ENCODE measurements around the gene ANKFN1.

Gene ANKFN1

DNA sequence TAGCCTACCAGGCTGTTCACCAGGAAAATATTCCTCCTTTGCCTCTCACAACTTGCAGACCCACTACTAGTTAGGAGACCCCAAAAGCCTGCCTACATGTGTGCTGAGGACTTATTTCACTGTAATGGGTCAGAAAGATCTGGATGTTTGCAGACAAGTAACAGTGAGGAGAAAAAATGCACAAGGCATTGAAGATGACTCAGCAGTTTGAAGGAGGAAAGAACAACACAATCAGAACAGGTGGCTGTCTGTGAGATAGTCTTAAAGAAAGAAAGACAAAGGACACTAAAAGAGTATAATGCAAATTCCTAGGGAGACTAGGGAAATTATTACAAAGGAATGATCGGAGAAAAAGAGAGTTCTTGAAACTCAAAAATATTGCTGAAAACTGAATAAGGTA, 69.0 kb downstream of the ANKFN1 start:
- Histone ChIP-seq H3K4me3 (ENCODE audit: low read depth in 1 of 2, low read length in 2 of 2) (no peak overlapping the region), H3K36me3 (ENCODE audit: control insufficient read depth in 1 of 2, insufficient read depth in 2 of 2, low read length in 2 of 2) (no peaks in the 10 kb centered on the region), H3K27me3 (ENCODE audit: control insufficient read depth in 1 of 2, insufficient read depth in 2 of 2, low read length in 2 of 2) (no peaks in the 10 kb centered on the region), H3K27ac (ENCODE audit: low read depth, low read length) (no peak overlapping the region), H3K4me1 (ENCODE audit: control insufficient read depth in 1 of 2, insufficient read depth in 2 of 2, low read length in 2 of 2) (no peaks in the 10 kb centered on the region), H3K9me3 (ENCODE audit: control insufficient read depth in 1 of 2, low read length in 2 of 2) (no peaks in the 10 kb centered on the region), H3K9ac (ENCODE audit: low read depth in 1 of 2, low read length in 2 of 2) (no peak overlapping the region)

DNA sequence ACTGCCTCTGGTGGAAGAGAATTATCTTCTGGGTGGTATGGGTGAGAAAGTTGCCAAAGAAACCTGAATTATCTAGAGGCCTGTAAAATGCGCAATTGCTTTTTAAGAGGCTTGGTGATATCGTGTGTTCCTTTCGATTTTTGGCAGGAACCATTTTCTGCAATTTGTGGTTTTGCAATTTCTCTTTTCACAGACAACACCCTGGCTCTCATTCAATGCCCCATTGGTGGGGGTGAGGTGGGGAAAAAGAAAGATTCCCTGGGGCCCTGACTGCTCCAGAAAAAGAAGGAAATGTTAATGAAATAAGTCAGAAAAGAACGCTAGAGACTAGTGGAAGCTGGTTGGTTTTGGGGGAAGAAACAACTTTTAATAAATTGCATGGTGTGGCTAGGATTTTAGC, 77.4 kb downstream of the ANKFN1 start:
- Histone ChIP-seq H3K27ac (ENCODE audit: low read depth, low read length) (no peak overlapping the region), H3K27me3 (ENCODE audit: control insufficient read depth in 1 of 2, insufficient read depth in 2 of 2, low read length in 2 of 2) (no peaks in the 10 kb centered on the region)

DNA sequence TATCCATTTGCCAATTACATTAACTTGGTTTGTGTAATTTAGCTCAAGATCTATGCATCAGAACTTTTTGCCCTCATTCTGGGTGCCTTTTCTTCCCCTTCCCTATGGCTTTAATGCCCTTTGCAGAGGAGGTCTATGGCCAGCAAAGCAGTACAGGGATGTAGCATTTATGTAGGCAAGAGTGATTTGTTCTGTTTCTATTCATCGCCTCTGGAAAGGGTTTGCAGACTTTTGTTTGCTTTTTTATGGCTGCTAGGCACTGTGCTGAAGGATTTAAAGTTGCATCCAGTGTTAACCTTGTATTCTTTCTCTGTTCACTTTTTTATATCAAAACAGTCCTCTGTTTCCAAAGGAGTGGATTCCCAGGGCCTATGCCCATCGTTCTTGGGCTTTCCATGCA, 78.0 kb downstream of the ANKFN1 start:
- H3K9me3 ChIP-seq (ENCODE audit: control insufficient read depth in 1 of 2, low read length in 2 of 2): no peaks in the 10 kb centered on the region
- no peaks in the 10 kb centered on the region for H3K4me1 ChIP-seq (ENCODE audit: control insufficient read depth in 1 of 2, insufficient read depth in 2 of 2, low read length in 2 of 2)
- H3K27ac ChIP-seq (ENCODE audit: low read depth, low read length): no peak overlapping the region
- no peaks in the 10 kb centered on the region for H3K36me3 ChIP-seq (ENCODE audit: control insufficient read depth in 1 of 2, insufficient read depth in 2 of 2, low read length in 2 of 2)
- no peaks in the 10 kb centered on the region for H3K27me3 ChIP-seq (ENCODE audit: control insufficient read depth in 1 of 2, insufficient read depth in 2 of 2, low read length in 2 of 2)
- H3K9ac ChIP-seq (ENCODE audit: low read depth in 1 of 2, low read length in 2 of 2): no peak overlapping the region
- no peak overlapping the region for H3K4me3 ChIP-seq (ENCODE audit: low read depth in 1 of 2, low read length in 2 of 2)

More for the DNA sequence above, 77.4 kb downstream of the ANKFN1 start:
- Histone ChIP-seq H3K4me1 (ENCODE audit: control insufficient read depth in 1 of 2, insufficient read depth in 2 of 2, low read length in 2 of 2) (no peaks in the 10 kb centered on the region), H3K9ac (ENCODE audit: low read depth in 1 of 2, low read length in 2 of 2) (no peak overlapping the region), H3K36me3 (ENCODE audit: control insufficient read depth in 1 of 2, insufficient read depth in 2 of 2, low read length in 2 of 2) (no peaks in the 10 kb centered on the region), H3K9me3 (ENCODE audit: control insufficient read depth in 1 of 2, low read length in 2 of 2) (no peaks in the 10 kb centered on the region), H3K4me3 (ENCODE audit: low read depth in 1 of 2, low read length in 2 of 2) (no peak overlapping the region)

DNA sequence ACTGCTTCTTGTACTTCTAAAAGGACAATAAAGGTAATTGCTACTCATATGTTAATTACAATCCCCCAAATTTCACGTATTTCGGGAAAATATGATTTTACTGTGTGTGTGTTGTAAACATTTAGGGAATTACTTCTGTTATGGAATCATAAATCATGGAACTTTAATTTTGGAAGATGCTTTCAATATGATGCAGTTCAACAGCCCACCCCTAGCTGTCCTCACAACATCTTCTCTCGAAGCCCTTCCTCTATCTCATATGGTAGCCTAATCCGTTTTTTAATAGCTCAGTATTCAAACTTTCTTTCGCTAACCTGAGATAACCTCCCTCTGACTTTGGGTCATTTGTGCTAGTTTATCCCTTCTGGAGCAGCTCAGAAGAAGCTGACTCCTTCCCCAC, 78.4 kb downstream of the ANKFN1 start:
- Histone ChIP-seq H3K36me3 (ENCODE audit: control insufficient read depth in 1 of 2, insufficient read depth in 2 of 2, low read length in 2 of 2) (no peaks in the 10 kb centered on the region), H3K27me3 (ENCODE audit: control insufficient read depth in 1 of 2, insufficient read depth in 2 of 2, low read length in 2 of 2) (no peaks in the 10 kb centered on the region), H3K4me3 (ENCODE audit: low read depth in 1 of 2, low read length in 2 of 2) (no peak overlapping the region), H3K9me3 (ENCODE audit: control insufficient read depth in 1 of 2, low read length in 2 of 2) (no peaks in the 10 kb centered on the region), H3K27ac (ENCODE audit: low read depth, low read length) (no peak overlapping the region), H3K4me1 (ENCODE audit: control insufficient read depth in 1 of 2, insufficient read depth in 2 of 2, low read length in 2 of 2) (no peaks in the 10 kb centered on the region), H3K9ac (ENCODE audit: low read depth in 1 of 2, low read length in 2 of 2) (no peak overlapping the region)

DNA sequence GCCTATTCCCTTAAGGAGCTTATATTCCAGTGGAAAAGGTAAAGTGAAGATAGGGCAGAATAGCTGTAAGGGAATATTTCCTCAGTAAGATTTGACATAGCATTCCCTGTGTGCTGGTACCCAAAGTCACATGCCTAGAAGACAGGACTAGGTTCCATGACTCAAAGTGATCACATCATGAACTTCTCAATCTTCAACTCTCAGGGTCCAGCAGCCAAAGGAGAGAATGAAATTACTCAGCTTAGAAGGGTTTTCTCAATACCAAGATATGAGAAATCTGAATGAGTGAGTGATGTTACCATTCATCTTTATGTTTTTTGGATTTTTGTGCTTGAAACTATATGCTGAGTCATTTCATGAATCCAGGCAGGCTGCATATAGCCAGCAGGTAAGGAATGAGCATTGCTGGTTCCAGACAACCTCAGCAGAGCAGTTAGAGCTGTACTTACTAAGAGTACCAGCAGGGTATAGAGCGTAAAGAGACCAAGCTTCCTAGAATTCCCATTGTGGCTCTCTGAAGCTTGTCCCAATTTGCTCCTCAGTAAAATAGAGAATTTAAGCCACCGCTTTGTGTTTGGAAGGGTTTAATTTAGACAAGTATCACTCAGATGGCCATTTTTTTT, 91.1 kb downstream of the ANKFN1 start:
- no peaks in the 10 kb centered on the region for H3K9me3 ChIP-seq (ENCODE audit: control insufficient read depth in 1 of 2, low read length in 2 of 2)
- H3K9ac ChIP-seq (ENCODE audit: low read depth in 1 of 2, low read length in 2 of 2): no peak overlapping the region
- no peaks in the 10 kb centered on the region for H3K27me3 ChIP-seq (ENCODE audit: control insufficient read depth in 1 of 2, insufficient read depth in 2 of 2, low read length in 2 of 2)
- H3K4me1 ChIP-seq (ENCODE audit: control insufficient read depth in 1 of 2, insufficient read depth in 2 of 2, low read length in 2 of 2): no peaks in the 10 kb centered on the region
- no peak overlapping the region for H3K4me3 ChIP-seq (ENCODE audit: low read depth in 1 of 2, low read length in 2 of 2)
- no peak overlapping the region for H3K27ac ChIP-seq (ENCODE audit: low read depth, low read length)
- no peaks in the 10 kb centered on the region for H3K36me3 ChIP-seq (ENCODE audit: control insufficient read depth in 1 of 2, insufficient read depth in 2 of 2, low read length in 2 of 2)

DNA sequence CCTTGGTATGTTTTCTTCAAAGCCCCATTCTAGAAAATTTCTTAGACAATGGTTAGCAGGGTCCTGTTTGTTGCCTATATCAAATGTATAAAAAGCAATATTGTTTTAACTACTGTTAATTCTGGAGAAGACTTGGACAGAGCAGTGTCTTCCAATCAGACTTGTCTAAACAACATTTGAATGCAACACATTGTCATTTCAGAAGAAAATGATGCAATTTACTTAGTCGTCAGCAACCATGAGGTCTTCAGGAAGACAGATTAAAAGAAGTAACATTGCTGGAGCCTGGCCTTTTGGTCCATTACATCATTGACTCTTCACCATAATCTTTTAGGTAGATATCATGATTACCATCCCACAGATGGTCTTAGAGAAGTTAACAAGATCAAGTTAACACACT, 94.5 kb downstream of the ANKFN1 start:
- Histone ChIP-seq H3K9me3 (ENCODE audit: control insufficient read depth in 1 of 2, low read length in 2 of 2) (no peaks in the 10 kb centered on the region), H3K9ac (ENCODE audit: low read depth in 1 of 2, low read length in 2 of 2) (no peak overlapping the region), H3K4me3 (ENCODE audit: low read depth in 1 of 2, low read length in 2 of 2) (no peak overlapping the region), H3K27me3 (ENCODE audit: control insufficient read depth in 1 of 2, insufficient read depth in 2 of 2, low read length in 2 of 2) (no peaks in the 10 kb centered on the region), H3K4me1 (ENCODE audit: control insufficient read depth in 1 of 2, insufficient read depth in 2 of 2, low read length in 2 of 2) (no peaks in the 10 kb centered on the region), H3K36me3 (ENCODE audit: control insufficient read depth in 1 of 2, insufficient read depth in 2 of 2, low read length in 2 of 2) (no peaks in the 10 kb centered on the region), H3K27ac (ENCODE audit: low read depth, low read length) (no peak overlapping the region)

DNA sequence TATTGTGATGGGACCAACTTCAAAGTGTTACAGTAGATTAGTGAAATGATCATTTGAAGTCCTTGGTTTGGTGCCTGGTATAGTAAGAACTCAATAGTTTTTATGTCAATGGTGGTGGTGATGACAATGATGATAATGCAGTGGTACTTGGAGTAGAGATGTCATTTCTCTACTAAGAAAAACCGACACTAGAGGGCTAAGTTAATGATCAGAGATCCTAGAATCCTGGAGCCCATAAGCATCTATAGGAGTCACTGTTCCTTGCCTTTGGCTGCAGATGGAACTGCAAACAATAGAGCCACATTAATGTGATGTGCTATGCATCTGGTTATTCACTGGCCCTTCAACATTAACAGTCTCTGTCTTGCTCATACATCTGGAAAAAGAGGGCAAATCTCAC, 103.8 kb downstream of the ANKFN1 start:
- no peaks in the 10 kb centered on the region for H3K27me3 ChIP-seq (ENCODE audit: control insufficient read depth in 1 of 2, insufficient read depth in 2 of 2, low read length in 2 of 2)
- H3K9ac ChIP-seq (ENCODE audit: low read depth in 1 of 2, low read length in 2 of 2): no peak overlapping the region
- H3K9me3 ChIP-seq (ENCODE audit: control insufficient read depth in 1 of 2, low read length in 2 of 2): no peaks in the 10 kb centered on the region
- H3K4me3 ChIP-seq (ENCODE audit: low read depth in 1 of 2, low read length in 2 of 2): no peak overlapping the region
- H3K27ac ChIP-seq (ENCODE audit: low read depth, low read length): no peak overlapping the region
- no peaks in the 10 kb centered on the region for H3K4me1 ChIP-seq (ENCODE audit: control insufficient read depth in 1 of 2, insufficient read depth in 2 of 2, low read length in 2 of 2)
- H3K36me3 ChIP-seq (ENCODE audit: control insufficient read depth in 1 of 2, insufficient read depth in 2 of 2, low read length in 2 of 2): no peaks in the 10 kb centered on the region

DNA sequence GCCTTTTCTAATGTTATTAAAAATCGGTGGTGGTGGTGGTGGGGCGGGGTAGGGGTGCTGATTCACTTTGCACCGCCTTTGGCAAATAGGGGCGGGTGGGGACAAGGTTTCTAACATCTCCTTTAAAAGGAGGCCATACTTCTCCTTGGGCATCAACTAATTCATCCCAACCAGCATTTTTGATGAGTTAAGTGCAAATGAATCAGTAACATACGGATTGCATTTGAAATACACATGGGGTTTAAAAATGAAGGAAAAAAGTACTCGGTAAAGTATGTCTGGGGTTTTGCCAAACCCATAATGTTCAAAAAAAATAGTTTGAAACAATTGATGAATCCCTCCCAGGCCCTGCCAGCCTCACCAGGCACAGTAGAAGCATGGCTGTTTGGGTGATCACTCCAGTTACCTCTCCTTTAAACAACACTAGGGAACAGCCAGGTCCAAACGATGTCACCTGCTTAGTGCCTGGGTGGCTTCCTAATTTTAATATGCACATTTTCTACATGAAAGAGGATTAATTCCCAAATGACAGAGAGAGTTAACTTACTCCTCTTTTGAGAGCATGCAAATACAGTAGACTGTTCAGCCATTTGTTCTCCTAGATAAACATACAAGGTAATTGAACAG, 107.2 kb downstream of the ANKFN1 start:
- Histone ChIP-seq H3K36me3 (ENCODE audit: control insufficient read depth in 1 of 2, insufficient read depth in 2 of 2, low read length in 2 of 2) (no peaks in the 10 kb centered on the region), H3K4me3 (ENCODE audit: low read depth in 1 of 2, low read length in 2 of 2) (no peak overlapping the region), H3K9ac (ENCODE audit: low read depth in 1 of 2, low read length in 2 of 2) (no peak overlapping the region), H3K9me3 (ENCODE audit: control insufficient read depth in 1 of 2, low read length in 2 of 2) (no peaks in the 10 kb centered on the region), H3K27me3 (ENCODE audit: control insufficient read depth in 1 of 2, insufficient read depth in 2 of 2, low read length in 2 of 2) (no peaks in the 10 kb centered on the region), H3K27ac (ENCODE audit: low read depth, low read length) (no peak overlapping the region), H3K4me1 (ENCODE audit: control insufficient read depth in 1 of 2, insufficient read depth in 2 of 2, low read length in 2 of 2) (no peaks in the 10 kb centered on the region)

DNA sequence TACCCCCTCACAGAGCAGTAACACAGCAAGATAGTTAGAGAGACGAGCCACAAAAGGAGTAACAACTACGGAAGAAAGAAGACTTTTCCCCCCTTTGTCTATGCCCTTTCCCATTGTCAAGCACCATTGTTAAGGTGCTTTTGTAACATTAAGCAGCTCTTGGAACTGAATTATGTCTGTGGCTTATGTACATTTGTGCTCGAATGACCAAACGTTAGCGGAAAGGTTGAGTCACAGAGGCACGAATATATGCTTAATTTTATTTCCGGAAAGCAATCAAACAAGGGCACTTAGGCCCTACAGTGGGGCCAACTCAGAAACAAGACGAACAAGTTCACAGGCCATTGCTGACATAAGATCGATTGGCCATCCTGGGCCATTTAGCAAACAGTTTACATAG, 109.5 kb downstream of the ANKFN1 start:
- H3K36me3 ChIP-seq (ENCODE audit: control insufficient read depth in 1 of 2, insufficient read depth in 2 of 2, low read length in 2 of 2): no peaks in the 10 kb centered on the region
- H3K4me1 ChIP-seq (ENCODE audit: control insufficient read depth in 1 of 2, insufficient read depth in 2 of 2, low read length in 2 of 2): no peaks in the 10 kb centered on the region
- no peak overlapping the region for H3K9ac ChIP-seq (ENCODE audit: low read depth in 1 of 2, low read length in 2 of 2)
- no peak overlapping the region for H3K27ac ChIP-seq (ENCODE audit: low read depth, low read length)
- no peaks in the 10 kb centered on the region for H3K9me3 ChIP-seq (ENCODE audit: control insufficient read depth in 1 of 2, low read length in 2 of 2)
- H3K27me3 ChIP-seq (ENCODE audit: control insufficient read depth in 1 of 2, insufficient read depth in 2 of 2, low read length in 2 of 2): no peaks in the 10 kb centered on the region
- no peak overlapping the region for H3K4me3 ChIP-seq (ENCODE audit: low read depth in 1 of 2, low read length in 2 of 2)

DNA sequence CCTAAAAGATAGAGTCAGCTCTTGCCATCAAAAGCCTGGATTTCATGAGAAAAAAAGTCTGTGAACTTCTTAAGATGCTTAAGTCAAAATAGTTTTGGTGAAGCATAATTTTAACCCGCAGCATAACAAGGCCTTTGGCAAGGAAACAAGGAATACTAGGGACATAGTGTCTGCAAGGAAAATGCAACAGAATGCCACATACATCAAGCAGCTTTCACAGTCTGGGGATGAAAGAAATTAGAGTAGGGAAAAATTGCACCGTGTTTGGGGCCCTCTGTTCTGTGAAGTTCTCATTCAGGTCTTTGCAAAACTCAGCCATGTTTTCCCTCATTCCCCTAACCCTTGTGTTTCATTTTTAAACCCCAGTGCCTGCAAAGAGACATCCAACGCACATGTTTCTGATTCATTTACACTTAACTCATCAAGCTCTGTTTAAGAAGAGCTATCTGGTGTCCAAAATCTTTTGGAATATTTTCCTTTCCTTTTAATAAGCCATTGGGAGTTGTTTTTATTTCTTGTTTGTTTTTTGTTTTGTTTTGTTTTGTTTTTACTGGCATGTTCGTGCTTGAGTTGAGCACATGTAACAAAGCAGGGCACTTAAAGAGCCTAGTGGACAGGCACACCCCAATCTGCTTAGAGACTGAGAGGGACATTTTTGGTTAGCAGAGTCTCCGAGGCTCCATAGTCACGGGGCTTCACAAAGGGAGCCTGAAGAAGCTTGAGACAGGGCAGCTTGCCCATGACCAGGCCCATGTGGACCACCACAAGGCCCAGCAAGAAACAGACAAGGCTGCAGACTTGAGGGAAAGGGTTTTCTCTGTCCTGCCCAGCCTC, 116.5 kb downstream of the ANKFN1 start:
- Histone ChIP-seq H3K4me1 (ENCODE audit: control insufficient read depth in 1 of 2, insufficient read depth in 2 of 2, low read length in 2 of 2) (no peaks in the 10 kb centered on the region), H3K27ac (ENCODE audit: low read depth, low read length) (no peak overlapping the region), H3K9ac (ENCODE audit: low read depth in 1 of 2, low read length in 2 of 2) (no peak overlapping the region)

More for the DNA sequence above, 116.5 kb downstream of the ANKFN1 start:
- no peaks in the 10 kb centered on the region for H3K27me3 ChIP-seq (ENCODE audit: control insufficient read depth in 1 of 2, insufficient read depth in 2 of 2, low read length in 2 of 2)
- H3K36me3 ChIP-seq (ENCODE audit: control insufficient read depth in 1 of 2, insufficient read depth in 2 of 2, low read length in 2 of 2): no peaks in the 10 kb centered on the region
- H3K4me3 ChIP-seq (ENCODE audit: low read depth in 1 of 2, low read length in 2 of 2): no peak overlapping the region
- no peaks in the 10 kb centered on the region for H3K9me3 ChIP-seq (ENCODE audit: control insufficient read depth in 1 of 2, low read length in 2 of 2)

Measured in duodenal mucosa (tissue), 2 donors.